SJCRH30 (cell line): Measurements from ENCODE around the gene MTHFSD. TPM values are rescaled to one million over a fixed set of nuclear protein-coding genes. Genes with fewer than 3 reads are reported as not detected.

ENCODE experiments used
- DNase-seq, 2 experiments: peaks; one replicate each; pipeline ENCODE4 v3.0.0-alpha.2; 2015 to 2020
- H3K27ac ChIP-seq: fragments of 250-450 bp; sonication (Bioruptor Pico); 2 replicates; pipeline ENCODE4 v1.5.1; 2020; ENCODE audit warnings: mild to moderate bottlenecking, moderate library complexity
- H3K27me3 ChIP-seq: fragments of 250-450 bp; sonication (Bioruptor Pico); 2 replicates; pipeline ENCODE4 v1.5.1; 2020; ENCODE audit warnings: mild to moderate bottlenecking, moderate library complexity
- H3K36me3 ChIP-seq: fragments of 250-450 bp; sonication (Bioruptor Pico); 2 replicates; pipeline ENCODE4 v1.5.1; 2020; ENCODE audit warnings: mild to moderate bottlenecking, moderate library complexity
- H3K4me1 ChIP-seq: fragments of 250-450 bp; sonication (Bioruptor Pico); 2 replicates; pipeline ENCODE4 v1.5.1; 2020; ENCODE audit warnings: mild to moderate bottlenecking, moderate library complexity
- H3K4me3 ChIP-seq: fragments of 250-450 bp; sonication (Bioruptor Pico); 2 replicates; pipeline ENCODE4 v1.5.1; 2020; ENCODE audit warnings: mild to moderate bottlenecking, moderate library complexity
- H3K9me3 ChIP-seq: fragments of 250-450 bp; sonication (Bioruptor Pico); replicated peaks from 2 replicates; pipeline ENCODE4 v1.5.1; 2020; ENCODE audit warnings: mild to moderate bottlenecking, moderate library complexity
- total RNA-seq: library from RNA; depleted of rRNA; stranded (reverse); fragments of >200 nt; shearing (Covaris generic); gene quantifications from 2 replicates; pipeline ENCODE4 v1.2.3, GENCODE V29; 2014

Gene MTHFSD
- total RNA-seq, 1 experiment from 2014 or later = 7.2 TPM

GRCh38 chr16:86538196-86538780 lies 16.7 kb downstream of the MTHFSD start:
- Histone ChIP-seq H3K4me1 (no peaks in the 10 kb centered on the region), H3K36me3 (no peaks in the 10 kb centered on the region), H3K4me3 (no peak overlapping the region), H3K9me3 (no peaks in the 10 kb centered on the region), H3K27me3 (no peaks in the 10 kb centered on the region), H3K27ac (no peak overlapping the region)
- DNase-seq = no peak

DNA sequence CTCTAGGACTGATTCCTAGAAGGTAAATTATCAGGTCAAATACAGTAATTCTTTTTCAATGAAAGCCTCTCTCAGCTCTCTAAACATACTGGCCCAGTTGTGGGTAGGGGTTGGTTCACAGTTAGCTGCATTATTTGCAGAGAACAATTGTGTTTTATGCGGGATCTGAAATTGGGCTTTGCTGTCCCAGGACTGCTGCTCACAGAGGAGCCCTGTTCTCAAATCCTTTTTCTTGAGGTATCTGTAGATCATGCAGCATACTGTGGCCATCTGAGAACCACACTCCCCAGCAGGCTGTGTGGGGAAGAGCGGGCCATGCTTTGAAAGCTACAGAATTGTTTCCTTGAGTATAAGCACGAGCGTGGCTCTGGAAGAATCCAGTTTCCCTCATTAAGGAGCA lies 17.5 kb downstream of the MTHFSD start:
- Histone ChIP-seq H3K27me3 (no peaks in the 10 kb centered on the region), H3K4me3 (no peak overlapping the region), H3K4me1 (no peaks in the 10 kb centered on the region), H3K36me3 (no peaks in the 10 kb centered on the region), H3K9me3 (no peaks in the 10 kb centered on the region), H3K27ac (no peak overlapping the region)
- DNase-seq = no peak

DNA sequence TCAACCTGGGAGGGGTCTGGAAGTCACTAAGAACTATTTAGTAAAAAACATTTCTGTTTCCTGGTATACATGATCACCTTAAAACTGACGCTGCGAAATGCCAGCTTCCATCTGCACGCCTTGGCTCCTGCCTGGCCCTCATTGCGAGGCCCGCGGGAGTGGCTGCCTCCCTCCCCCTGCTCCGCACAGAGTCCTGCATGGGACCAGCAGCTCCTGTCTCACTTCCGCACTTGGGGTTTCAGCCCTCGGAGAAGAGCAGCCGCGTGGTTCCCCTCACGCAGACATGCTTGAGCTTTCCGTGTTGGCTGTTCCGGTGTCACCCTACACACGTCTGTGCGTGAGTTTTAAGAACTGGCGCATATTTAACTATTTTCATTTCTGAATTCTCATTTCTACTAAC lies 18.4 kb downstream of the MTHFSD start:
- no peaks in the 10 kb centered on the region for H3K36me3 ChIP-seq
- no peaks in the 10 kb centered on the region for H3K4me1 ChIP-seq
- H3K27me3 ChIP-seq = no peaks in the 10 kb centered on the region
- no peak overlapping the region for H3K27ac ChIP-seq
- H3K9me3 ChIP-seq = no peaks in the 10 kb centered on the region
- H3K4me3 ChIP-seq = no peak overlapping the region
- DNase-seq = no peak

- Histone ChIP-seq H3K4me3 (no peak overlapping the region), H3K36me3 (no peaks in the 10 kb centered on the region), H3K9me3 (no peaks in the 10 kb centered on the region), H3K27me3 (no peaks in the 10 kb centered on the region), H3K4me1 (no peaks in the 10 kb centered on the region), H3K27ac (no peak overlapping the region)
- DNase-seq = no peak
Measured at GRCh38 chr16:86534779-86535615, 20.0 kb downstream of the MTHFSD start.

- H3K4me3 ChIP-seq = no peak overlapping the region
- H3K27ac ChIP-seq = no peak overlapping the region
- H3K36me3 ChIP-seq = no peaks in the 10 kb centered on the region
- no peaks in the 10 kb centered on the region for H3K9me3 ChIP-seq
- no peaks in the 10 kb centered on the region for H3K27me3 ChIP-seq
- no peaks in the 10 kb centered on the region for H3K4me1 ChIP-seq
- no peak for DNase-seq
Measured at GRCh38 chr16:86533767-86534351, 21.2 kb downstream of the MTHFSD start.

DNA sequence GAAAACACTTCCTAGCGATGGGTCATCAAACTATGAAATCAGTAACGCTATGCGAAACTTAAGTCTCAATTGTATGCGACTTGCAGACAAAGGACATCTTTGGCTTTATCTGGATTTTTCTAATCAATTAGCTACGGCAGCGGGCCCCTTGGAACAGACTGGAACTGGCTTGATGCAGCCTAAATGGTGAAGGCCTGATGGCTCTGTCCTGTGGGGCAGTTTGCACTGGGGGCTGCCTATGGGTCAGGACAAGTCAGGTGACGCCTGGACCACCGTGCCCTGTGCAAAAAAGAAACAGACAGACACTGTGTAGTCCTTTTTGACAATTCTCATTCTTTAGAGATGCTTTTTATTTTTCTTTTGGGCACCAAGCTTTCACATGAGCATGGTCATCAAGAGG lies 22.0 kb downstream of the MTHFSD start:
- Histone ChIP-seq H3K4me3 (no peak overlapping the region), H3K27me3 (no peaks in the 10 kb centered on the region), H3K9me3 (no peaks in the 10 kb centered on the region), H3K36me3 (no peaks in the 10 kb centered on the region), H3K4me1 (no peaks in the 10 kb centered on the region), H3K27ac (no peak overlapping the region)
- no peak for DNase-seq

DNA sequence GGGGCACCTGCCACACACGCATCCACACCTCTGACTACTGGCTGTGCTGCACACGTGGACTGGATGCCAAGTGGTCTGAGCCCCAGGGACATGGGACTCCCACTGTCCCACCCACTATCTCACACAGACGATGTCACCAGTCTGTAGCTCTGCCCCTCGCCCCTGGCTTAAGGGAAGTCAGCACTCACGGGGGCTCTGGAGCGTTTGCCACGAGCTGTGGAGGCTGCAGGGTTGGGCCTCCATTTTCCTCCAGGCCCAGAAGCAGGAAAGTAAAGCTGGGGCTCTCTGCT lies 22.6 kb downstream of the MTHFSD start:
- H3K27me3 ChIP-seq = no peaks in the 10 kb centered on the region
- no peaks in the 10 kb centered on the region for H3K36me3 ChIP-seq
- no peak for DNase-seq
- no peak overlapping the region for H3K4me3 ChIP-seq
- no peak overlapping the region for H3K27ac ChIP-seq
- no peaks in the 10 kb centered on the region for H3K4me1 ChIP-seq
- no peaks in the 10 kb centered on the region for H3K9me3 ChIP-seq

DNA sequence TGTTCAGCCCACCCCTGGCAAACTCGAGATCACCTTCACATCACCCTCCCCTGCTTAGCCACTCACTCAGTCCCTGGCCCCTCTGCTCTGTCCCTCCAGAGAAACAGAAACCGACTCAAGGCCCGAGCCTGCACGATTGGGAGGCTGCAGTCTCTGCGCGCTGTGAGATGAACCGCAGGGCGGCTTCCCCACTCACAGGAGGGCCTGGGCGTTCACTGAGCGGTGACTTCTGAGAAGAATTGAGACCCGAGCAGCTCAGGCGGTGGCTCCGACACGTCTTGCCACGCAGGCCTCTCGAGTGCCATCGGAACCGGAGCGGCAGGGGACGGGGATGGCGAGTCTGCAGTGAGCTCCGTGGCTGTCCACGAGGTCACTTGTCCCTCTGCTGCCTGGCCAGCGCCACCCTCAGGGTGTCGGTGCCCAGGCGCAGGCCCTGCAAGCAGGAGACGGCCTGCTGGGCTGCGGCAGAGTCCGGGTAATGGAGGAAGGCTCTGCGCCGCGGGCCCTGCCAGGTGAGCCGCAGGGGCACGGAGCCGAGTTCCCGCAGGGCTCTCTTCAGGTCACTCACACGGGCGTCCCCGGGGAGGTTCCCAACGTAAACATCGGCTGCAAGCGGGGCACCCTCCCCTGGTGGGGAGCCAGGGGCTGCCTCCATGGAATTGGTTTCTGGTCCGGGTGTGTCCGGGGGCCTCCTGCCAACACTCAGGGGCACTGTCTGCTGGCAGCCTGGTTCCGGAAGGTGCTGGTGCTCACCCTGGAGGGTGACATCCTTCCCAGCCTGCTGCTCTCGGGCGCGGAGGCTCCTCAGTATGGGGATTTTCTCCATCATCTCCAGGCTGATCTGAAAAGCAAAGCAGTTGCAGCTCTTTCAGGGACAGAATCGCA lies 23.2 kb downstream of the MTHFSD start:
- no peaks in the 10 kb centered on the region for H3K36me3 ChIP-seq
- H3K9me3 ChIP-seq = no peaks in the 10 kb centered on the region

DNA sequence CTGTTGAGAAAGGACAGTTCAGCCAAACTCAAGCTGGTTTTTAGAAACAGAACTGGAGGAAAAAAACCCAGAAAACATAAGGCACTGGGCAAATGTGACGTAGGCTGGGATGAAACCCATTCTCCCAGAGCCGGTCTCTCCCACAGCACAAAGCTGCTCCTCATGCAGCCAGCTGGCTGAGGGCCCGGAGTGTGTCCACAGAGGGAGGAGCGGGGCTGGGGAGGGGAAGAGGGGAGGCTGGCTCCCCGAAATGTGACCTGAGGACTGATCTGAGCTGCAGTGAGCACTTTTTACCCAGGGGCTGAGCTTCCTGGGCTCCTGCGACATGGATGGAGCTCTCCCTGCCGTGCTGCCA lies 23.9 kb downstream of the MTHFSD start:
- H3K4me3 ChIP-seq = no peak overlapping the region
- no peak for DNase-seq
- H3K27ac ChIP-seq = no peak overlapping the region

More for the DNA sequence above, 23.2 kb downstream of the MTHFSD start:
- Histone ChIP-seq H3K4me1 (no peaks in the 10 kb centered on the region), H3K27ac (no peak overlapping the region), H3K4me3 (no peak overlapping the region), H3K27me3 (no peaks in the 10 kb centered on the region)
- no peak for DNase-seq

GRCh38 chr16:86530251-86531190 lies 24.5 kb downstream of the MTHFSD start:
- Histone ChIP-seq H3K9me3 (no peaks in the 10 kb centered on the region), H3K27ac (no peak overlapping the region), H3K27me3 (no peaks in the 10 kb centered on the region), H3K4me3 (no peak overlapping the region), H3K4me1 (no peaks in the 10 kb centered on the region), H3K36me3 (no peaks in the 10 kb centered on the region)
- no peak for DNase-seq

More for the DNA sequence above, 23.9 kb downstream of the MTHFSD start:
- H3K9me3 ChIP-seq = no peaks in the 10 kb centered on the region
- H3K4me1 ChIP-seq = no peaks in the 10 kb centered on the region
- H3K36me3 ChIP-seq = no peaks in the 10 kb centered on the region
- H3K27me3 ChIP-seq = no peaks in the 10 kb centered on the region

DNA sequence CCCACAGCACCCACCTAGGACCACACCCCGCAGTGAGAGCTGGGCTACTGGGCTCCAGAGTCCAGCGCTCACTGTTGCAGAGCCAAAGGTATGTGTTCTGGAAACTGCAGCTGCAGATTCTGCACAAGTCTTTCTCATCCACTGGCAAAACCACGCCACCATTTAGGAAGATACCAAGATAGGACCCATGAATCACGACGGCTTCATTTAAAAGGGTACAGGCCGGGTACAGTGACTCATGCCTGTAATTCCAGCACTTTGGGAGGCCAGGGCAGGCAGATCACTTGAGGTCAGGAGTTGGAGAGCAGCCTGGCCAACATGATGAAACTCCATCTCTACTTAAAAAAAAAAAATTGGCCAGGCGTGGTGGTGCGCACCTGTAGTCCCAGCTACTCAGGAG lies 25.9 kb downstream of the MTHFSD start:
- Histone ChIP-seq H3K4me3 (no peak overlapping the region), H3K9me3 (no peaks in the 10 kb centered on the region), H3K4me1 (no peaks in the 10 kb centered on the region), H3K36me3 (no peaks in the 10 kb centered on the region), H3K27me3 (no peaks in the 10 kb centered on the region), H3K27ac (no peak overlapping the region)
- DNase-seq = no peak

- Histone ChIP-seq H3K9me3 (no peaks in the 10 kb centered on the region), H3K4me3 (no peak overlapping the region), H3K27me3 (no peaks in the 10 kb centered on the region), H3K4me1 (peaks cover 2% of the 10 kb centered on the region; the same call in 1 of the 2 replicates), H3K36me3 (no peaks in the 10 kb centered on the region), H3K27ac (no peak overlapping the region)
- DNase-seq = no peak
Measured at GRCh38 chr16:86528061-86528929, 26.7 kb downstream of the MTHFSD start.

- H3K4me3 ChIP-seq = no peak overlapping the region
- H3K27ac ChIP-seq = no peak overlapping the region
- peaks cover 3% of the 10 kb centered on the region; the same call in 1 of the 2 replicates for H3K4me1 ChIP-seq
- no peaks in the 10 kb centered on the region for H3K9me3 ChIP-seq
- no peaks in the 10 kb centered on the region for H3K27me3 ChIP-seq
- DNase-seq = no peak
- H3K36me3 ChIP-seq = no peaks in the 10 kb centered on the region
Measured at GRCh38 chr16:86527366-86527765, 27.7 kb downstream of the MTHFSD start.
